ENCODE measurements around the gene PHF3.

DNA sequence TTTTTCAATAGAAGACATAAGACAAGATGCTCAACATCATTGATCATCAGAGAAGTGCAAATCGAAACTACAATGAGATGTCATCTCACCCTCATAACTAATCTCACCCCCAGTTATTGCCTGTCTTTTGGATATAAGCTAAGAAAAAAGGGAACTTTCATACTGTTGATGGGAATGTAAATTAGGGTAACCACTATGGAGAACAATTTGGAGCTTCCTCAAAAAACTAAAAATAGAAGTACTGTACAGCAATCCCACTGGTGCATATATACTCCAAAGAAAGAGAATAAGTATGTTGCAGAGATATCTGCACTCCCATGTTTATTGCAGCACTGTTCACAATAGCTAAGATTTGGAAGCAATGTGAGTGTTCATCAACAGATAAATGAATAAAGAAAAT is 26.4 kb upstream of the PHF3 start:
- TF ChIP-seq, protein P1, sequence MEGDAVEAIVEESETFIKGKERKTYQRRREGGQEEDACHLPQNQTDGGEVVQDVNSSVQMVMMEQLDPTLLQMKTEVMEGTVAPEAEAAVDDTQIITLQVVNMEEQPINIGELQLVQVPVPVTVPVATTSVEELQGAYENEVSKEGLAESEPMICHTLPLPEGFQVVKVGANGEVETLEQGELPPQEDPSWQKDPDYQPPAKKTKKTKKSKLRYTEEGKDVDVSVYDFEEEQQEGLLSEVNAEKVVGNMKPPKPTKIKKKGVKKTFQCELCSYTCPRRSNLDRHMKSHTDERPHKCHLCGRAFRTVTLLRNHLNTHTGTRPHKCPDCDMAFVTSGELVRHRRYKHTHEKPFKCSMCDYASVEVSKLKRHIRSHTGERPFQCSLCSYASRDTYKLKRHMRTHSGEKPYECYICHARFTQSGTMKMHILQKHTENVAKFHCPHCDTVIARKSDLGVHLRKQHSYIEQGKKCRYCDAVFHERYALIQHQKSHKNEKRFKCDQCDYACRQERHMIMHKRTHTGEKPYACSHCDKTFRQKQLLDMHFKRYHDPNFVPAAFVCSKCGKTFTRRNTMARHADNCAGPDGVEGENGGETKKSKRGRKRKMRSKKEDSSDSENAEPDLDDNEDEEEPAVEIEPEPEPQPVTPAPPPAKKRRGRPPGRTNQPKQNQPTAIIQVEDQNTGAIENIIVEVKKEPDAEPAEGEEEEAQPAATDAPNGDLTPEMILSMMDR (conservative IDR thresholded peaks at IDR 0.05; ENCODE audit: low read length) = no peak
- no peak for TF ChIP-seq EZH2phosphoT487 (IDR thresholded peaks at IDR 0.05; ENCODE audit: borderline replicate concordance, low read depth, low read length)

All from OCI-LY7 (cell line).